Endothelial cell of umbilical vein (primary cell): Measurements from ENCODE around the gene CRB1. TPM values are rescaled to one million over a fixed set of nuclear protein-coding genes. Genes with fewer than 3 reads are reported as not detected.

Experiments
- BruUV-seq: library from RNA; stranded (reverse); fragments of 400-500 nt; replicated peaks from 2 replicates; lab custom pipeline; 2021; lab: Mats Ljungman, UMichigan
- CTCF ChIA-PET: fragments of 300-600, 350-600 bp; sonication (Branson Sonifier 250); formaldehyde crosslinking; loops from one replicate; lab custom pipeline; 2021; ENCODE audit warnings: antibody characterized with exemption, inconsistent platforms; lab: Charles Lee
- POLR2A ChIA-PET: fragments of 300-600, 350-600 bp; sonication (Branson Sonifier 250); formaldehyde crosslinking; loops from one replicate; lab custom pipeline; 2021; ENCODE audit warnings: antibody characterized with exemption, inconsistent platforms; lab: Charles Lee
- DNase-seq: peaks from one replicate; pipeline ENCODE4 v3.0.0-alpha.2; 2011; ENCODE audit warnings: low read depth, low spot score
- FAIRE-seq: peaks from 2 replicates; lab custom pipeline; 2011; peaks lifted over from hg19 to GRCh38; lab: Jason Lieb, UNC
- H2AFZ ChIP-seq: 2 replicates; pipeline ENCODE4 v1.6.0; 2012; ENCODE audit warnings: low read depth, low read length, control low read depth, inconsistent platforms
- H3K27ac ChIP-seq: 2 replicates; pipeline ENCODE4 v1.5.1; 2011; ENCODE audit warnings: low read depth, mild to moderate bottlenecking, control low read depth, low read length, moderate library complexity; ENCODE audit not compliant: insufficient read depth
- H3K27me3 ChIP-seq, 2 experiments: 2 replicates each; pipeline versions ENCODE4 v1.6.0 to v1.6.1; 2011; ENCODE audit warnings: low read length in 2 of 2, mixed read lengths in 1 of 2; ENCODE audit not compliant: control insufficient read depth in 2 of 2, insufficient read depth in 2 of 2
- H3K36me3 ChIP-seq, 2 experiments: 2 replicates in 1 of 2; 3 replicates in 1 of 2; pipeline ENCODE4 v1.5.1; 2011; ENCODE audit warnings: low read length in 2 of 2, mild to moderate bottlenecking in 1 of 2, moderate library complexity in 1 of 2; ENCODE audit not compliant: control insufficient read depth in 2 of 2, insufficient read depth in 2 of 2; ENCODE audit errors: extremely low read depth in 1 of 2
- H3K4me1 ChIP-seq: 3 replicates; pipeline ENCODE4 v1.5.1; 2011; ENCODE audit warnings: mild to moderate bottlenecking, low read length; ENCODE audit not compliant: control insufficient read depth, insufficient read depth; ENCODE audit errors: extremely low read depth
- H3K4me2 ChIP-seq: 2 replicates; pipeline ENCODE4 v1.6.1; 2011; ENCODE audit warnings: low read length, control low read depth, mixed read lengths; ENCODE audit not compliant: insufficient read depth
- H3K4me3 ChIP-seq, 3 experiments: fragments of 200-600 bp in 1 of 3; sonication (generic), shearing (Covaris generic) in 1 of 3; replicated peaks in 1 of 3; 2 replicates each; pipeline ENCODE4 v1.5.1; 2011 to 2016; ENCODE audit warnings: control low read depth in 3 of 3, low read length in 3 of 3, mild to moderate bottlenecking in 2 of 3, inconsistent platforms in 1 of 3, low read depth in 1 of 3, moderate library complexity in 1 of 3; ENCODE audit not compliant: insufficient read depth in 1 of 3
- H3K79me2 ChIP-seq: 2 replicates; pipeline ENCODE4 v1.6.0; 2012; ENCODE audit warnings: low read length, inconsistent platforms; ENCODE audit not compliant: control insufficient read depth, insufficient read depth
- H3K9ac ChIP-seq: replicated peaks from 2 replicates; pipeline ENCODE3; 2011; ENCODE audit warnings: low read length, control low read depth; ENCODE audit not compliant: insufficient read depth; ENCODE audit errors: extremely low read depth
- H3K9me1 ChIP-seq: replicated peaks from 3 replicates; pipeline ENCODE4 v1.6.0; 2011; ENCODE audit warnings: mild to moderate bottlenecking, low read length; ENCODE audit not compliant: control insufficient read depth, insufficient read depth; ENCODE audit errors: extremely low read depth
- H3K9me3 ChIP-seq: replicated peaks from 2 replicates; pipeline ENCODE4 v1.5.1; 2012; ENCODE audit warnings: low read length, inconsistent platforms; ENCODE audit not compliant: control insufficient read depth, insufficient read depth
- H4K20me1 ChIP-seq: replicated peaks from 2 replicates; pipeline ENCODE3; 2011; ENCODE audit warnings: mild to moderate bottlenecking, low read length; ENCODE audit not compliant: control insufficient read depth, insufficient read depth; ENCODE audit errors: extremely low read depth
- CTCF ChIP-seq, 2 donors: IDR thresholded peaks; 1 replicate in 1 of 2; 2 replicates in 1 of 2; pipeline ENCODE4 v1.5.1; 2011; ENCODE audit warnings: low read length in 2 of 2, mild to moderate bottlenecking in 2 of 2, moderate library complexity in 2 of 2, control low read depth in 1 of 2, inconsistent platforms in 1 of 2, low read depth in 1 of 2; ENCODE audit not compliant: insufficient read depth in 1 of 2; ENCODE audit errors: extremely low read depth in 1 of 2
- EZH2 ChIP-seq: IDR thresholded peaks from 2 replicates; pipeline ENCODE4 v1.6.1; 2012; ENCODE audit warnings: borderline replicate concordance, low read depth, mild to moderate bottlenecking, moderate library complexity, low read length, inconsistent platforms; ENCODE audit not compliant: severe bottlenecking
- FOS ChIP-seq: IDR thresholded peaks from 2 replicates; pipeline ENCODE4 v1.6.1; 2011; ENCODE audit warnings: mild to moderate bottlenecking, low read length, moderate library complexity, borderline replicate concordance; ENCODE audit not compliant: insufficient read depth
- GATA2 ChIP-seq: IDR thresholded peaks from 2 replicates; pipeline ENCODE4 v1.7.0; 2011; ENCODE audit warnings: low read depth, mild to moderate bottlenecking, moderate library complexity, mixed read lengths, low read length; ENCODE audit not compliant: insufficient read length, insufficient read depth
- JUN ChIP-seq: IDR thresholded peaks from 2 replicates; pipeline ENCODE4 v1.6.1; 2011; ENCODE audit warnings: borderline replicate concordance, low read depth; ENCODE audit not compliant: insufficient read length, insufficient read depth
- MAX ChIP-seq: IDR thresholded peaks from 2 replicates; pipeline ENCODE4 v1.6.1; 2011; ENCODE audit not compliant: insufficient read depth, insufficient read length
- MYC ChIP-seq: IDR thresholded peaks from one replicate; pipeline ENCODE4 v1.6.1; 2011; ENCODE audit warnings: mild to moderate bottlenecking, low read depth, low read length
- POLR2A ChIP-seq: IDR thresholded peaks from 2 replicates; pipeline ENCODE4 v1.6.1; 2012; ENCODE audit warnings: low read depth, mild to moderate bottlenecking, control low read depth, low read length
- POLR2AphosphoS5 ChIP-seq: IDR thresholded peaks from 2 replicates; pipeline ENCODE4 v1.6.1; 2012; ENCODE audit warnings: low read depth, mild to moderate bottlenecking, control low read depth, low read length, moderate library complexity; ENCODE audit not compliant: insufficient read depth
- dilution Hi-C: fragments of 300-500 bp; cut with MboI; formaldehyde crosslinking; loops from one replicate; pipeline ENCODE4 v1.15.0; 2019; ENCODE audit warnings: low sequenced_read_pairs; ENCODE audit not compliant: extremely low pct_ligation_motif_present
- intact Hi-C: fragments of 100-400 bp; cut with micrococcal nuclease; formaldehyde crosslinking; loops from one replicate; pipeline ENCODE4 v1.10.0; 2022
- polyA plus RNA-seq, 4 experiments: library from polyadenylated mRNA; depleted of rRNA in 3 of 4; stranded (reverse) in 3 of 4; unstranded in 1 of 4; fragments of >200 nt; gene quantifications; 2 replicates each; pipeline versions ENCODE4 v1.2.1 to v1.2.3, GENCODE V29; 2011 to 2012; ENCODE audit warnings: missing spikeins in 1 of 4
- total RNA-seq: library from RNA; stranded (reverse); gene quantifications from 2 replicates; pipeline ENCODE4 v1.2.3, GENCODE V29; 2021

Gene CRB1
- total and polyA plus RNA-seq, 2 donors (not counting 3 experiments of a cell fraction or from before 2014, with no cell fraction given): not detected

- POLR2A ChIA-PET: no interaction called here
- no TSS peak for BruUV-seq
Observed at GRCh38 chr1:197470330-197470729, 202.3 kb downstream of the CRB1 start.

More at GRCh38 chr1:197470330-197470729, 202.3 kb downstream of the CRB1 start:
- intact Hi-C loops: no loop called here
- no peak overlapping the region for H3K4me3 ChIP-seq
- H3K9ac ChIP-seq: no peak overlapping the region
- H3K9me3 ChIP-seq: no peaks in the 10 kb centered on the region
- CTCF ChIA-PET: interaction anchor here (1.0 to 1.4 kb wide), 2 partner anchors 49 to 70 kb away, joined by 3 to 4 read pairs; no protein-coding TSS in a partner anchor
- FAIRE-seq: no peak
- DNase-seq: no peak
- H3K79me2 ChIP-seq: no peaks in the 10 kb centered on the region
- H2AFZ ChIP-seq: no peak overlapping the region
- TF ChIP-seq CTCF (IDR thresholded peaks at IDR 0.05; ENCODE audit: extremely low read depth in 1 of 2, insufficient read depth in 1 of 2, low read depth in 1 of 2, low read length in 2 of 2) (no peak), MYC (no peak), MAX (no peak), EZH2 (no peak), POLR2AphosphoS5 (no peak), GATA2 (no peak), JUN (no peak), FOS (no peak), POLR2A (no peak)
- no peaks in the 10 kb centered on the region for H3K27me3 ChIP-seq
- no peaks in the 10 kb centered on the region for H3K4me1 ChIP-seq
- no peaks in the 10 kb centered on the region for H3K36me3 ChIP-seq
- dilution Hi-C loops: no loop called here
- no peaks in the 10 kb centered on the region for H3K9me1 ChIP-seq
- H3K4me2 ChIP-seq: no peak overlapping the region
- H4K20me1 ChIP-seq: no peaks in the 10 kb centered on the region
- H3K27ac ChIP-seq: no peak overlapping the region
